H9 (cell line): Measurements from ENCODE around the gene ANAPC2. TPM values are rescaled to one million over a fixed set of nuclear protein-coding genes. Genes with fewer than 3 reads are reported as not detected.

Source experiments
- DNase-seq: peaks from one replicate; pipeline ENCODE4 v3.0.0-alpha.2; 2017
- H2AFZ ChIP-seq: one replicate; pipeline ENCODE4 v1.6.1; 2013; ENCODE audit warnings: mild to moderate bottlenecking, low read length, control low read depth, moderate library complexity
- H2AK5ac ChIP-seq: 2 replicates; pipeline ENCODE4 v1.6.1; 2013; ENCODE audit warnings: low read length, control low read depth, mixed read lengths; ENCODE audit not compliant: insufficient read length
- H2BK120ac ChIP-seq: one replicate; pipeline ENCODE4 v1.6.1; 2013; ENCODE audit warnings: low read depth, mild to moderate bottlenecking, low read length, control low read depth, inconsistent platforms; ENCODE audit not compliant: poor library complexity, severe bottlenecking
- H2BK12ac ChIP-seq: 2 replicates; pipeline ENCODE4 v1.6.1; 2013; ENCODE audit warnings: low read length, control low read depth, mixed read lengths, low read depth; ENCODE audit not compliant: insufficient read length
- H2BK15ac ChIP-seq: 2 replicates; pipeline ENCODE4 v1.6.1; 2013; ENCODE audit warnings: low read depth, low read length, control low read depth
- H2BK20ac ChIP-seq: one replicate; pipeline ENCODE4 v1.6.1; 2013; ENCODE audit warnings: low read depth, mild to moderate bottlenecking, low read length, control low read depth, inconsistent platforms; ENCODE audit not compliant: poor library complexity, severe bottlenecking
- H2BK5ac ChIP-seq: 2 replicates; pipeline ENCODE4 v1.6.1; 2013; ENCODE audit warnings: low read length, control low read depth, mixed read lengths; ENCODE audit not compliant: insufficient read length
- H3K14ac ChIP-seq: 2 replicates; pipeline ENCODE4 v1.6.1; 2013; ENCODE audit warnings: low read length, control low read depth; ENCODE audit not compliant: insufficient read depth
- H3K18ac ChIP-seq: 2 replicates; pipeline ENCODE4 v1.6.1; 2013; ENCODE audit warnings: low read depth, mild to moderate bottlenecking, mixed read lengths, low read length, control low read depth; ENCODE audit not compliant: insufficient read length
- H3K23ac ChIP-seq: 2 replicates; pipeline ENCODE4 v1.6.1; 2013; ENCODE audit warnings: low read length, control low read depth, mixed read lengths, low read depth; ENCODE audit not compliant: insufficient read length
- H3K23me2 ChIP-seq: 2 replicates; pipeline ENCODE4 v1.6.1; 2013; ENCODE audit warnings: low read depth, mild to moderate bottlenecking, mixed read lengths, low read length, control low read depth; ENCODE audit not compliant: insufficient read length, poor library complexity, severe bottlenecking
- H3K27ac ChIP-seq: 2 replicates; pipeline ENCODE4 v1.5.1; 2013; ENCODE audit warnings: low read length, control low read depth, mixed read lengths, low read depth; ENCODE audit not compliant: insufficient read length
- H3K27me3 ChIP-seq: 2 replicates; pipeline ENCODE4 v1.6.1; 2013; ENCODE audit warnings: low read length, control low read depth, inconsistent platforms; ENCODE audit not compliant: insufficient read depth
- H3K4ac ChIP-seq: 2 replicates; pipeline ENCODE4 v1.6.1; 2013; ENCODE audit warnings: low read depth, mild to moderate bottlenecking, control low read depth, inconsistent platforms, low read length, moderate library complexity
- H3K4me1 ChIP-seq: 2 replicates; pipeline ENCODE4 v1.6.1; 2013; ENCODE audit warnings: low read length, control low read depth, inconsistent platforms; ENCODE audit not compliant: insufficient read depth
- H3K4me2 ChIP-seq: 2 replicates; pipeline ENCODE4 v1.6.1; 2013; ENCODE audit warnings: low read length, control low read depth, mixed read lengths; ENCODE audit not compliant: insufficient read length, insufficient read depth
- H3K56ac ChIP-seq: 2 replicates; pipeline ENCODE4 v1.6.1; 2013; ENCODE audit warnings: low read depth, mild to moderate bottlenecking, mixed read lengths, low read length, control low read depth; ENCODE audit not compliant: insufficient read length
- H3K79me1 ChIP-seq: 2 replicates; pipeline ENCODE4 v1.6.1; 2013; ENCODE audit warnings: low read depth, mild to moderate bottlenecking, moderate library complexity, low read length, control low read depth, inconsistent platforms; ENCODE audit not compliant: insufficient read depth, poor library complexity, severe bottlenecking
- H3K79me2 ChIP-seq: 2 replicates; pipeline ENCODE4 v1.6.1; 2013; ENCODE audit warnings: low read length, control low read depth, inconsistent platforms; ENCODE audit not compliant: insufficient read depth
- H3K9ac ChIP-seq: 2 replicates; pipeline ENCODE4 v1.6.1; 2013; ENCODE audit warnings: low read length, control low read depth, mixed read lengths; ENCODE audit not compliant: insufficient read length; ENCODE audit errors: extremely low read depth
- H3K9me3 ChIP-seq: one replicate; pipeline ENCODE4 v1.6.1; 2013; ENCODE audit warnings: low read depth, low read length, inconsistent platforms; ENCODE audit not compliant: control insufficient read depth
- H3T11ph ChIP-seq: one replicate; pipeline ENCODE4 v1.6.1; 2013; ENCODE audit warnings: mild to moderate bottlenecking, low read length, control low read depth, inconsistent platforms
- H4K20me1 ChIP-seq: one replicate; pipeline ENCODE4 v1.6.1; 2013; ENCODE audit not compliant: control insufficient read depth, insufficient read length, insufficient read depth
- H4K5ac ChIP-seq: 2 replicates; pipeline ENCODE4 v1.6.1; 2013; ENCODE audit warnings: low read depth, mild to moderate bottlenecking, mixed read lengths, low read length, control low read depth; ENCODE audit not compliant: insufficient read length
- H4K8ac ChIP-seq: replicated peaks from 2 replicates; pipeline ENCODE4 v1.6.1; 2013; ENCODE audit warnings: low read length, control low read depth, mixed read lengths, low read depth; ENCODE audit not compliant: insufficient read length
- H4K91ac ChIP-seq: 2 replicates; pipeline ENCODE4 v1.6.1; 2013; ENCODE audit warnings: low read depth, mild to moderate bottlenecking, moderate library complexity, mixed read lengths, low read length, control low read depth; ENCODE audit not compliant: insufficient read length
- H3K27ac Mint-ChIP-seq, 3 experiments: 2 replicates in 2 of 3; 3 replicates in 1 of 3; pipeline ENCODE4 v1.8.0; 2020 to 2021; ENCODE audit warnings: mixed read lengths in 3 of 3, mild to moderate bottlenecking in 1 of 3, moderate library complexity in 1 of 3
- H3K27me3 Mint-ChIP-seq: 2 replicates; pipeline ENCODE4 v1.8.0; 2021; ENCODE audit warnings: low read depth, mild to moderate bottlenecking, moderate library complexity, mixed read lengths
- H3K36me3 Mint-ChIP-seq, 3 experiments: 2 replicates in 2 of 3; 3 replicates in 1 of 3; pipeline ENCODE4 v1.8.0; 2020 to 2021; ENCODE audit warnings: low read depth in 3 of 3, mixed read lengths in 3 of 3; ENCODE audit not compliant: insufficient read depth in 1 of 3
- H3K4me1 Mint-ChIP-seq, 2 experiments: 2 replicates each; pipeline ENCODE4 v1.8.0; 2020; ENCODE audit warnings: mixed read lengths in 2 of 2
- H3K4me3 Mint-ChIP-seq, 2 experiments: 2 replicates in 1 of 2; 3 replicates in 1 of 2; pipeline ENCODE4 v1.8.0; 2020 to 2021; ENCODE audit warnings: mild to moderate bottlenecking in 2 of 2, mixed read lengths in 2 of 2, moderate library complexity in 1 of 2
- H3K9me3 Mint-ChIP-seq, 2 experiments: 2 replicates in 1 of 2; 3 replicates in 1 of 2; pipeline ENCODE4 v1.8.0; 2020; ENCODE audit warnings: mild to moderate bottlenecking in 2 of 2, mixed read lengths in 2 of 2, moderate library complexity in 1 of 2
- CTCF ChIP-seq: fragments of 200-600 bp; sonication (generic); conservative IDR thresholded peaks from 3 replicates; pipeline ENCODE4 v1.8.0; 2021; ENCODE audit warnings: antibody characterized with exemption, mild to moderate bottlenecking
- WGBS: extraction: QIAGEN DNeasy Blood & Tissue Kit; methylation state at CpG from one replicate; pipeline ENCODE4 v1.1.7; 2013; ENCODE audit warnings: missing lambda C conversion rate, low lambda C conversion rate, mixed read lengths; ENCODE audit not compliant: insufficient read length; ENCODE audit errors: extremely low coverage; 5-methylcytosine and 5-hydroxymethylcytosine counted together
- total RNA-seq: library from RNA; stranded (reverse); gene quantifications from 2 replicates; pipeline ENCODE4 v1.2.1, GENCODE V29; 2021

ANAPC2 gene
- total RNA-seq, 1 experiment from 2014 or later: 54.8 TPM

- Histone ChIP-seq H3K14ac (no peak overlapping the region; the same call in 1 of the 2 replicates), H4K8ac (no peak overlapping the region), H2AK5ac (no peak overlapping the region), H3K4me1 (no peaks in the 10 kb centered on the region), H3K23me2 (peaks cover 21% of the 10 kb centered on the region), H4K5ac (no peak overlapping the region), H3T11ph (no peak overlapping the region), H3K23ac (no peak overlapping the region), H3K56ac (no peak overlapping the region), H3K79me1 (no peaks in the 10 kb centered on the region), H3K4me2 (peak overlapping the region; percentile 31), H3K9ac (no peak overlapping the region), H3K9me3 (no peaks in the 10 kb centered on the region), H2BK5ac (no peak overlapping the region), H4K91ac (no peak overlapping the region), H2BK20ac (no peak overlapping the region), H3K27me3 (peaks cover 27% of the 10 kb centered on the region; the same call in 1 of the 2 replicates), H3K18ac (no peak overlapping the region), H3K4ac (no peak overlapping the region), H4K20me1 (peaks cover 2% of the 10 kb centered on the region), H2BK12ac (no peak overlapping the region), H2BK120ac (no peak overlapping the region), H3K79me2 (no peaks in the 10 kb centered on the region), H3K27ac (no peak overlapping the region), H2BK15ac (no peak overlapping the region), H2AFZ (no peak overlapping the region)
- Mint-ChIP-seq H3K4me1 (peaks cover 0 to 11% of the 10 kb centered on the region in 2 experiments; a peak in 2 of 4 replicates), H3K27ac (no peak overlapping the region), H3K4me3 (peak overlapping the region in 1 of 2 experiments; percentile 53; a peak in 1 of 5 replicates), H3K27me3 (peaks cover 91% of the 10 kb centered on the region), H3K36me3 (no peaks in the 10 kb centered on the region), H3K9me3 (no peaks in the 10 kb centered on the region; a peak in 1 of 5 replicates)
- WGBS: no CpG with 5 or more reads among the region's 56 CpGs
- no peak for TF ChIP-seq CTCF
- DNase-seq: peak; percentile 84
These were observed 27.4 kb downstream of the ANAPC2 start for GRCh38 chr9:137160716-137161557.
